Right lung (tissue), 5 donors: ENCODE data around the gene C2CD3. TPM values are rescaled to one million over a fixed set of nuclear protein-coding genes. Genes with fewer than 3 reads are reported as not detected.
"Not testable (repeated sequence)": the region's sequence is repeated elsewhere in the genome, so short reads cannot be mapped to it uniquely, and the experiment has no call there.

Experiments used
- DNase-seq, 2 donors: peaks; one replicate each; pipeline ENCODE4 v3.0.0-alpha.2; 2013
- polyA plus RNA-seq, 5 donors: library from polyadenylated mRNA; unstranded; fragments of 120-200 nt; gene quantifications; one replicate each; pipeline versions ENCODE4 v1.2.1 to v1.2.3, GENCODE V29; 2013; ENCODE audit warnings: inconsistent platforms in 1 of 5, low replicate concordance in 1 of 5; ENCODE audit not compliant: insufficient read length in 5 of 5, insufficient read depth in 1 of 5

C2CD3 gene
- polyA plus RNA-seq, 5 donors = 20.8 to 30.7 (median 27.8) TPM

DNA sequence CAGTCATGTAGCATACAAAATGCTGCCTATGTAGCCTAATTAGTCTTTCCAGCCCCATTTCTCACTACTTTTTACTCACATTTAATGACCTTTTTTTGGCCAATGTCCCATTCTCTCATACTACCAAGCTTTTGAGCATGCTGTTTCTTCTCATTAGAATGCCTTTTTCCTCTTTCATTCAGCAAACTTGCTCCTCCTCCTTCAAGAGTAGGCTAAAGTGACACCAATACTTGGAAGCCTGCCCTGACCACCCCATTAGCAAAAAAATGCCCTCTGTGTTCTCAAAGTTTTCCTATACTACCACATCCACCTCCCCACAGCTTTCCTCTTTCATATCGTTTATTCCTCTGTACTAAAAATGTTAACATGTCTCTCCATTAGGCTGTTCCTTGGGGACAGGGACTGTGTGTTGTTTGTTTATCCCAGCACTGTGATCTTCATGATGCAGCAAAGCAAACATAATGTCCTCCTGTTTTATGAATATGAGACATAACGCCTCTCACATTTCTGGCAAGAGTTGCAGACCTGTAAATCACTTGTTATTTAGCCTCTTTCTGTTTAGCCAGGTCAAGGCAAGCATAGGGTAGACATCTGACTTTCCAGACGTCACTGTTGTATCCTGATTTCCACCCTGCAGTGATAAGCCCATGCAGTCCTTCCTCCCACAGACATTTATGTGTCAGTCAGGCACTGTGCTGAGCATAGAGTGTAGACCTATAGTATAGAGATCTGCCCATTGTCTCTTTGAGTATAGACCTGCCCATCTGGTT lies 99.9 kb downstream of the C2CD3 start:
- no peak for DNase-seq

- DNase-seq = peak; percentile 51 to 52
Observed at GRCh38 chr11:74069146-74070046, 101.4 kb downstream of the C2CD3 start.

GRCh38 chr11:74066663-74067062 lies 104.1 kb downstream of the C2CD3 start:
- not testable (repeated sequence) for DNase-seq

DNA sequence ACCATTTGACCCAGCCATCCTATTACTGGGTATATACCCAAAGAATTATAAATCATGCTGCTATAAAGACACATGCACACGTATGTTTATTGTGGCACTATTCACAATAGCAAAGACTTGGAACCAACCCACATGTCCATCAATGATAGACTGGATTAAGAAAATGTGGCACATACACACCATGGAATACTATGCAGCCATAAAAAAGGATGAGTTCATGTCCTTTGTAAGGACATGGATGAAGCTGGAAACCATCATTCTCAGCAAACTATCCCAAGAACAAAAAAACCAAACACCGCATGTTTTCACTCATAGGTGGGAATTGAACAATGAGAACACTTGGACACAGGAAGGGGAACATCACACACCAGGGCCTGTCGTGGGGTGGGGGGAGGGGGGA lies 105.3 kb downstream of the C2CD3 start:
- DNase-seq = not testable (repeated sequence)

DNA sequence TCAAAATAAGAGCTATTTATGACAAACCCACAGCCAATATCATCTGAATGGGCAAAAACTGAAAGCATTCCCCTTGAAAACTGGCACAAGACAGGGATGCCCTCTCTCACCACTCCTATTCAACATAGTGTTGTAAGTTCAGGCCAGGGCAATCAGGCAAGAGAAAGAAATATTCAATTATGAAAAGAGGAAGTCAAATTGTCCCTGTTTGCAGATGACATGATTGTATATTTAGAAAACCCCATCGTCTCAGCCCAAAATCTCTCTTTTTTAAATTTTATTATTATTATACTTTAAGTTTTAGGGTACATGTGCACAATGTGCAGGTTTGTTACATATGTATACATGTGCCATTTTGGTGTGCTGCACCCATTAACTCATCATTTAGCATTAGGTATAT lies 107.2 kb downstream of the C2CD3 start:
- DNase-seq = not testable (repeated sequence)

DNA sequence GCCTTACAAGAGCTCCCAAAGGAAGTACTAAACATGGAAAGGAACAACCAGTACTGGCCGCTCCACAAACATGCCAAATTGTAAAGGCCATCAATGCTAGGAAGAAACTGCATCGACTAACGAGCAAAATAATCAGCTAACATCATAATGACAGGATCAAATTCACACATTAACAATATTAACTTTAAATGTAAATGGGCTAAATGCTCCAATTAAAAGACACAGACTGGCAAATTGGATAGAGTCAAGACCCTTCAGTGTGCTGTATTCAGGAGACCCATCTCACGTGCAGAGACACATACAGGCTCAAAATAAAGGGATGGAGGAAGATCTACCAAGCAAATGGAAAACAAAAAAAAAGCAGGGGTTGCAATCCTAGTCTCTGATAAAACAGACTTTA lies 109.2 kb downstream of the C2CD3 start:
- not testable (repeated sequence) for DNase-seq

- no peak for DNase-seq
Observed at GRCh38 chr11:74057249-74058151, 113.3 kb downstream of the C2CD3 start.

DNA sequence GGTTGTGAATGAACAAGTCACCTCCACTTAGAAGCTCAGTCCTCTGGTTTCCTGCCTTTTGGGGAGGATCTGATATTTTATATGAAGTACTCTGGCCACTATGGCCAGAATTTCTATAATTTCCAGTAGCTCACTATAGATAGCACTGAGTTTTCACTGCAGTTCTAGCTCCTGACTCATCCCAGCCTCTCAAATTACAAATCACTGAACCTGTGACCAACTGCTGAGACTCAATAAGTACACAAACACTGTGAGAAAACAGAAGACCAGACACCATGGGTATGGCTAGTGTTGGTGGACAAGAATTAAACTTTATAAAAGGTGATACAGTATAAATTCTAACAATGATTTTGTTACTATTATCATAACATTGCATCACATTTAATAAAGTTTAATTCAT lies 114.9 kb downstream of the C2CD3 start:
- DNase-seq = no peak

DNA sequence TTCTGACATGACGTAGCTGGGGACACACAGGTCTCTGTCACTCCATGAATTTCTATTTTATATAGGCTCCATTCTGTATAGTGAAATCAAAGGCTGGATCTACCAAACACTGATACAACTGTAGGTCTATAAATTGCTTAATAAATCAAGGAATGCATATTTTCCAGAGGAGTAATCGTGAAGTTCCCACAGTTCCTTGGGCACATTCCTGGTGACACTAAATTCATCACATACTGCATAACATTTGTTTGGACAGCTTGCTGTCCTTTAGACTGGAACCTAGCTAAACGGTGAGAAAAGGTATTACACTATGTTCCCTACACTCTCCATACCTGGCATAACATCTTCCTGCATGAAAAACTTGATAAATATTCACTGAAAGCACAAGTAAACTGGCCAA lies 120.3 kb downstream of the C2CD3 start:
- no peak for DNase-seq

DNA sequence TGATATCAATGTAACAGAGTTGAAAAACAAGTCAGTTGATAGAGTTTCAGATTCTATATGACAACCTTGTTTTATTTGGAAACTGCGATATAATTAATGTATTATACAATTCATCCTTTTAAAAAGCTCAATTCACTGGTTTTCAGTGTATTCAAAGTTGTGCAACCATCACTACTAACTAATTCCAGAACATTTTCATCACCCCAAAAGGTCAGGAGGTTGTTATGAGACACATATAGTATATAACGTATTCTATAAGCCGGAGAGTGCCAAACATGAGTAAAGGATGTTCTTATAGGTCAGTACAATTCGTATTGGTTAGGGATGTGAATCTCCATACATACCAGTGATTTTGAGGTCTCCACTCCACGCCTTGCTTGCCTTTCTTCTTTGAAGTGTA lies 121.8 kb downstream of the C2CD3 start:
- DNase-seq = no peak

DNA sequence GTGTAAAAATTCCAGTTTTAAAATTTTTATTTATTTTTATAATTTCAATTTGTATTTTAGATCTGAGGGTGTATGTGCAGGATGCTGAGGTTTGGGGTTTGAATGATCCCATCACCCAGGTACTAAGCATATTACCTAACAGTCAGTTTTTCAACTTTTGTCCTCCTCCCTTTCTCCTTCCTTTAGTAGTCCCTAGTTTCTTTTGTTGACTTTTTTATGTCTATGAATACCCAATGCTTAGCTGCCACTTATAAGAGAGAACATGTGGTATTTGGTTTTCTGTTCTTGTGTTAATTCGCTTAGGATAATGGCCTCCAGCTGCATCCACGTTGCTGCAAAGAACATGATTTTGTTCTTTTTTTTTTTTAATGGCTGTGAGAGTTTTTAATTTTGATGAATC lies 126.3 kb downstream of the C2CD3 start:
- DNase-seq = no peak

DNA sequence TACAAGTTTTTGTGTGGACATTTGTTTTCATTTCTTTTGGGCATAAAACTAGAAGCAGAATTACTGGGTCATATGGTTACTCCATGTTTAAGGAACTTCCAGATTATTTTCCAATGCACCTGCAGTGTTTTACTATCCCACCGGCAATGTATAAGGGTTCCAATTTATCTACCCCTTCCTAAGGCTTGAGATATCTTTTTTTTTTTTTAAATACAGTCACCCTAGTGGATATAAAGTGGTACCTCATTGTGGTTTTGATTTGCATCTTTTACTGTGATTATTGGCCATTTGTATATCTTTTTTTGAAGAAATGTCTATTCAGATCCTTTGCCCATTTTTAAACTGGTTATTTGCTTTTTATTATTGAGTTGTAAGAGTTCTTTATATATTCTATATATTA lies 127.4 kb downstream of the C2CD3 start:
- no peak for DNase-seq

GRCh38 chr11:74037309-74037708 lies 133.5 kb downstream of the C2CD3 start:
- DNase-seq = no peak

DNA sequence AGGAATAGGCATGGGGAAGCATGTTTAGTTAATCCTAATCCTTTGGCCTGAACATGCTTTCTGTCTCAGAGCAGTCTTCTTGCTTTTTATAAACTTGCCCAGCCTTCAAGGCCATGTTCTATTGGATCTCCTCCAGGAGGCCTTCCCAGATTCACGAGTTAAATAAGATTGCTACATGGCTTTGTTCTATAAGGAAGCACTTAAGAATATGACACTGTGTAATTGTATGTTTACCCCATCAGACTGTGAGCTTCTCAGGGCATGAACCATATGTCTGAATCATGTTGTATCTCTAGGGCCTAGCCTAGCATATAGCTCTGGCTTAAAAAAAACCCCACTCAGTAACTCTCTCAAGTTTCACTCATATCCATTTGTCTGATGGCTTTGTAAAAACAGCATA lies 135.5 kb downstream of the C2CD3 start:
- no peak for DNase-seq

- DNase-seq = no peak
Observed at GRCh38 chr11:74033046-74033445, 137.8 kb downstream of the C2CD3 start.

GRCh38 chr11:74030723-74031676 lies 139.8 kb downstream of the C2CD3 start:
- DNase-seq = no peak

- no peak for DNase-seq
Observed at GRCh38 chr11:74025467-74026166, 145.2 kb downstream of the C2CD3 start.

DNA sequence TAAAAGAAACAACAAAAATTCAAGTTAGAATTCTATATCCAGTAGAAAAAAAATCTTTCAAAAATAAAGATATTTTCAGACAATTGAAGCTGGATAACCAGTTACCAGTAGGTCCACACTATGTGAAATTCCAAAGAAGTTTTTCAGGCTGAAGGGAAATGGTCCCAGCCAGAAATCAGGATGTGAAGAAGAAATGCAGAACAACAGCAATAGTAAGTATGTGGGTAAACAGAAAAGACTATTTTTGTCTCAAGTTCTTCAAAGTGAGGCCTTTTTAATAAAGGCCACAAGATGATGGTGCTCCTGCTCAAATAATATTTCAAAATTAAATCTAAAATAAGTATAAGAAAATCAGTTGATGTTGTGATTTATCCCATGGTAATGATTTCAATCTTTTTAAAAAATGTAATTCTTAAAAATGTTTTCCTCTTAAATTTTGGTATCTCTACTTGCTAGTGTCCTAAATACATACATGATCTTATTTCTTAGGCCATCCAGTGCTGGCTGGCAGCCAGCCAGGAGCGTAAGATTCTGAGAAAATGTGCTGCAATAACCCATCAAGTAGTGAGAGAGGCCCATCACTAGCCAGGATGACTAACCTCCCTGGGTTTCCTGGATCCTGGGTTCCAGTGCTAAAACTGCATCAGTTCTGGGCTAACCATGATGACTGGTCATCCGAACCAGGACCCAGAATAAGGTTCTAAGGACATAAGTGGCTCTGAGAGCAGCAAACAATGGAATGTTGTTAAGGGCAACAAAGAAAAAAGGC lies 146.4 kb downstream of the C2CD3 start:
- DNase-seq = peak; percentile 67 to 70

DNA sequence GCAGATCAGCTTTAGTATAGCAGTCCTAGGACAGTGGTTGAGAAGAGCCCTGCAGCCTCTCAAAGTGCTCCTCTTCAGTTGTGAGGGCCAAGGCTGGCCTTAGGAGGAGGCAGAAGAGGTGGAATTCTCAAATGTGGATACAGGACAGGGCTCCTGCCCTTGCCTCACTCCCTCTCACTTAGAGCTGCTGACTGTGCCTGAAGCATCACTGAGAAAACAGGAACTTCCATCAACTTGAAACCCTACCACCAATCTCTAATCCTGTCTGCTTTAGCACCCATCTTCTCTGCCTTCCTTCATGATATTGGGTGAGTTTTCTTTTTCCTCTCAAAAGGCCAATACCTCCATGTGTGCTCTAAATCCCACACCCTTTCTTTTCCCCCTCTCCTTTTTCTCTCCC lies 147.5 kb downstream of the C2CD3 start:
- no peak for DNase-seq
